Measurements from ENCODE around the gene KRTAP19-3.
"Not testable (repeated sequence)": the region's sequence is repeated elsewhere in the genome, so short reads cannot be mapped to it uniquely, and the experiment has no call there.

Gene KRTAP19-3

GRCh38 chr21:30491963-30492428, at the start of gene KRTAP19-3:
Gene KRTAP19-3 (minus strand): TSS chr21:30492013. CDS start chr21:30491957, 56 bp downstream.
- CTCF ChIA-PET, result no interaction called here
- POLR2A ChIA-PET, result no interaction called here
- TF ChIP-seq CTCF (IDR thresholded peaks at IDR 0.05; ENCODE audit: insufficient read depth, low read length, missing control alignments), result no peak
- no peak within 1 kb of the TSS for H3K4me3 ChIP-seq (ENCODE audit: low read depth, low read length)
- no peak for DNase-seq (ENCODE audit: low read depth, low spot score)

GRCh38 chr21:30518876-30519275, 27.1 kb upstream of the KRTAP19-3 start:
- DNase-seq (ENCODE audit: low read depth, low spot score), result no peak
- CTCF ChIA-PET, result no interaction called here
- no peak for TF ChIP-seq CTCF (IDR thresholded peaks at IDR 0.05; ENCODE audit: insufficient read depth, low read length, missing control alignments)
- POLR2A ChIA-PET, result no interaction called here
- no peak overlapping the region for H3K4me3 ChIP-seq (ENCODE audit: low read depth, low read length)

GRCh38 chr21:30515681-30516080, 23.9 kb upstream of the KRTAP19-3 start:
- H3K4me3 ChIP-seq (ENCODE audit: low read depth, low read length), result no peak overlapping the region
- ChIA-PET POLR2A (no interaction called here), CTCF (no interaction called here)
- DNase-seq (ENCODE audit: low read depth, low spot score), result no peak
- no peak for TF ChIP-seq CTCF (IDR thresholded peaks at IDR 0.05; ENCODE audit: insufficient read depth, low read length, missing control alignments)

GRCh38 chr21:30505621-30506205, 13.9 kb upstream of the KRTAP19-3 start:
- H3K4me3 ChIP-seq (ENCODE audit: low read depth, low read length); CTCF ChIA-PET; DNase-seq (ENCODE audit: low read depth, low spot score); POLR2A ChIA-PET: not testable (repeated sequence)

GRCh38 chr21:30502041-30502440, 10.2 kb upstream of the KRTAP19-3 start, which contains the start of gene KRTAP19-5:
Gene KRTAP19-5 (minus strand): TSS chr21:30502141. CDS start chr21:30502090, 51 bp downstream.
- H3K4me3 ChIP-seq (ENCODE audit: low read depth, low read length), result no peak within 1 kb of the TSS
- no peak for DNase-seq (ENCODE audit: low read depth, low spot score)
- no peak for TF ChIP-seq CTCF (IDR thresholded peaks at IDR 0.05; ENCODE audit: insufficient read depth, low read length, missing control alignments)
- POLR2A ChIA-PET, result no interaction called here
- CTCF ChIA-PET, result no interaction called here

- DNase-seq (ENCODE audit: low read depth, low spot score), result no peak
- POLR2A ChIA-PET, result no interaction called here
- CTCF ChIA-PET, result no interaction called here
- no peak for TF ChIP-seq CTCF (IDR thresholded peaks at IDR 0.05; ENCODE audit: insufficient read depth, low read length, missing control alignments)
- H3K4me3 ChIP-seq (ENCODE audit: low read depth, low read length), result no peak within 1 kb of the TSS
Observed at GRCh38 chr21:30497065-30497464, 5.3 kb upstream of the KRTAP19-3 start, which contains the start of gene KRTAP19-4. Gene KRTAP19-4 (minus strand): TSS chr21:30497165. CDS start chr21:30497110, 55 bp downstream.

GRCh38 chr21:30487336-30487735, 4.5 kb downstream of the KRTAP19-3 start, which contains the start of gene KRTAP19-2:
Gene KRTAP19-2 (minus strand): TSS chr21:30487436. CDS start chr21:30487348, 88 bp downstream.
- H3K4me3 ChIP-seq (ENCODE audit: low read depth, low read length), result no peak within 1 kb of the TSS
- ChIA-PET POLR2A (no interaction called here), CTCF (no interaction called here)
- no peak for DNase-seq (ENCODE audit: low read depth, low spot score)
- no peak for TF ChIP-seq CTCF (IDR thresholded peaks at IDR 0.05; ENCODE audit: insufficient read depth, low read length, missing control alignments)
